H1 (cell line): ENCODE data around the gene GALK1. TPM values are rescaled to one million over a fixed set of nuclear protein-coding genes. Genes with fewer than 3 reads are reported as not detected.

Source experiments
- CTCF ChIA-PET: fragments of 300-600 bp; sonication (Branson Sonifier 250); formaldehyde crosslinking; loops from one replicate; lab custom pipeline; 2021; ENCODE audit not compliant: partially characterized antibody; lab: Charles Lee
- POLR2A ChIA-PET: fragments of 300-600 bp; sonication (Branson Sonifier 250); formaldehyde crosslinking; loops from one replicate; lab custom pipeline; 2021; ENCODE audit warnings: inconsistent platforms; ENCODE audit not compliant: partially characterized antibody; lab: Charles Lee
- DNase-seq, 2 experiments: peaks; one replicate each; pipeline versions ENCODE4 v3.0.0 to v3.0.0-alpha.2; 2010 to 2022; ENCODE audit warnings: low spot score in 2 of 2, low read depth in 1 of 2, mixed read lengths in 1 of 2
- FAIRE-seq: peaks from 2 replicates; lab custom pipeline; 2011; peaks lifted over from hg19 to GRCh38; lab: Jason Lieb, UNC
- H2AFZ ChIP-seq: 2 replicates; pipeline ENCODE4 v1.8.1; 2012; ENCODE audit warnings: low read length, inconsistent platforms
- H2AK5ac ChIP-seq: 2 replicates; pipeline ENCODE4 v1.6.1; 2013; ENCODE audit warnings: low read depth, low read length
- H2BK120ac ChIP-seq: replicated peaks from 2 replicates; pipeline ENCODE3; 2013; ENCODE audit warnings: low read depth, low read length, inconsistent platforms
- H2BK12ac ChIP-seq: 2 replicates; pipeline ENCODE4 v1.6.1; 2013; ENCODE audit warnings: low read depth, low read length
- H2BK15ac ChIP-seq: 2 replicates; pipeline ENCODE4 v1.6.1; 2013; ENCODE audit warnings: low read length
- H2BK20ac ChIP-seq: 2 replicates; pipeline ENCODE4 v1.6.1; 2013; ENCODE audit warnings: low read length
- H2BK5ac ChIP-seq: 2 replicates; pipeline ENCODE4 v1.6.1; 2013; ENCODE audit warnings: low read depth, low read length
- H3K14ac ChIP-seq: 2 replicates; pipeline ENCODE4 v1.6.1; 2013; ENCODE audit warnings: inconsistent platforms; ENCODE audit not compliant: insufficient read length
- H3K18ac ChIP-seq: 2 replicates; pipeline ENCODE4 v1.6.1; 2013; ENCODE audit warnings: low read length; ENCODE audit errors: extremely low read depth
- H3K23ac ChIP-seq: 2 replicates; pipeline ENCODE4 v1.6.1; 2013; ENCODE audit warnings: inconsistent platforms; ENCODE audit not compliant: insufficient read length
- H3K23me2 ChIP-seq: 2 replicates; pipeline ENCODE4 v1.6.1; 2013; ENCODE audit warnings: low read depth, low read length
- H3K27ac ChIP-seq: 2 replicates; pipeline ENCODE4 v1.6.1; 2011; ENCODE audit warnings: low read depth, low read length, inconsistent platforms
- H3K27me3 ChIP-seq, 4 experiments: replicated peaks in 1 of 4; 1 replicate in 1 of 4; 2 replicates in 3 of 4; pipeline versions ENCODE4 v1.6.1 to v1.8.1; 2011 to 2013; ENCODE audit warnings: low read length in 3 of 4, mild to moderate bottlenecking in 3 of 4, inconsistent platforms in 2 of 4, mixed read lengths in 2 of 4, moderate library complexity in 1 of 4; ENCODE audit not compliant: control insufficient read depth in 3 of 4, insufficient read depth in 3 of 4; ENCODE audit errors: extremely low read depth in 1 of 4
- H3K36me3 ChIP-seq, 4 experiments: 2 replicates each; pipeline versions ENCODE4 v1.6.1 to v1.8.1; 2011 to 2013; ENCODE audit warnings: mild to moderate bottlenecking in 4 of 4, low read length in 3 of 4, moderate library complexity in 2 of 4, control low read depth in 1 of 4, inconsistent platforms in 1 of 4; ENCODE audit not compliant: insufficient read depth in 4 of 4, control insufficient read depth in 2 of 4
- H3K4ac ChIP-seq: replicated peaks from 2 replicates; pipeline ENCODE3; 2013; ENCODE audit warnings: low read length, low read depth, mixed read lengths, inconsistent platforms; ENCODE audit not compliant: insufficient read length
- H3K4me1 ChIP-seq, 4 experiments: replicated peaks in 1 of 4; 1 replicate in 1 of 4; 2 replicates in 3 of 4; pipeline versions ENCODE4 v1.6.1 to v1.8.1; 2011 to 2013; ENCODE audit warnings: low read length in 3 of 4, inconsistent platforms in 2 of 4, mixed read lengths in 1 of 4; ENCODE audit not compliant: insufficient read depth in 4 of 4, control insufficient read depth in 3 of 4
- H3K4me2 ChIP-seq, 2 experiments: 2 replicates each; pipeline versions ENCODE4 v1.6.1 to v1.8.1; 2011 to 2013; ENCODE audit warnings: low read depth in 2 of 2, low read length in 2 of 2, control low read depth in 1 of 2, inconsistent platforms in 1 of 2, mild to moderate bottlenecking in 1 of 2; ENCODE audit not compliant: insufficient read depth in 1 of 2
- H3K4me3 ChIP-seq, 4 experiments: fragments of 200-600, 300-600 bp in 1 of 4; sonication (generic), shearing (Covaris generic), sonication (Bioruptor Twin) in 1 of 4; 2 replicates each; pipeline versions ENCODE4 v1.5.1 to v1.8.1; 2011 to 2016; ENCODE audit warnings: low read length in 4 of 4, low read depth in 3 of 4, control low read depth in 2 of 4, inconsistent platforms in 2 of 4, mild to moderate bottlenecking in 2 of 4, mixed read lengths in 1 of 4, moderate library complexity in 1 of 4; ENCODE audit not compliant: insufficient read depth in 2 of 4; ENCODE audit errors: extremely low read depth in 1 of 4
- H3K56ac ChIP-seq: replicated peaks from 2 replicates; pipeline ENCODE3; 2013; ENCODE audit warnings: low read depth, mild to moderate bottlenecking, mixed read lengths, low read length, inconsistent platforms; ENCODE audit not compliant: insufficient read length
- H3K79me1 ChIP-seq: 2 replicates; pipeline ENCODE4 v1.6.1; 2013; ENCODE audit warnings: low read depth, low read length, control low read depth
- H3K79me2 ChIP-seq, 2 experiments: 2 replicates each; pipeline versions ENCODE4 v1.6.1 to v1.8.1; 2012 to 2013; ENCODE audit warnings: low read length in 2 of 2, mild to moderate bottlenecking in 2 of 2, inconsistent platforms in 1 of 2; ENCODE audit not compliant: insufficient read depth in 2 of 2, control insufficient read depth in 1 of 2
- H3K9ac ChIP-seq, 4 experiments: replicated peaks in 1 of 4; 1 replicate in 1 of 4; 2 replicates in 3 of 4; pipeline versions ENCODE4 v1.6.1 to v1.8.1; 2011 to 2013; ENCODE audit warnings: low read depth in 3 of 4, low read length in 3 of 4, control low read depth in 2 of 4, mild to moderate bottlenecking in 2 of 4, moderate library complexity in 2 of 4, inconsistent platforms in 1 of 4; ENCODE audit errors: extremely low read depth in 1 of 4
- H3K9me3 ChIP-seq, 2 experiments: 2 replicates each; pipeline versions ENCODE4 v1.6.1 to v1.8.1; 2012 to 2013; ENCODE audit warnings: mild to moderate bottlenecking in 2 of 2, moderate library complexity in 2 of 2, control low read depth in 1 of 2, inconsistent platforms in 1 of 2, low read depth in 1 of 2, low read length in 1 of 2, mixed read lengths in 1 of 2; ENCODE audit not compliant: insufficient read depth in 2 of 2
- H4K20me1 ChIP-seq, 2 experiments: replicated peaks in 1 of 2; 2 replicates each; pipeline versions ENCODE3 to v1.8.1; 2011 to 2013; ENCODE audit warnings: inconsistent platforms in 2 of 2, low read length in 2 of 2, mild to moderate bottlenecking in 1 of 2; ENCODE audit not compliant: insufficient read depth in 2 of 2, control insufficient read depth in 1 of 2
- H4K5ac ChIP-seq: 2 replicates; pipeline ENCODE4 v1.6.1; 2013; ENCODE audit warnings: low read length, low read depth, mixed read lengths, inconsistent platforms; ENCODE audit not compliant: insufficient read length
- H4K8ac ChIP-seq: 2 replicates; pipeline ENCODE4 v1.8.0; 2013; ENCODE audit warnings: mild to moderate bottlenecking, moderate library complexity, low read length, inconsistent platforms; ENCODE audit not compliant: insufficient read depth; ENCODE audit errors: extremely low read depth
- H4K91ac ChIP-seq: replicated peaks from 2 replicates; pipeline ENCODE3; 2013; ENCODE audit warnings: low read length, mixed read lengths, inconsistent platforms; ENCODE audit not compliant: insufficient read length
- ATF2 ChIP-seq: IDR thresholded peaks from 2 replicates; pipeline ENCODE4 v1.6.1; 2012; ENCODE audit warnings: low read length, inconsistent platforms
- KDM4A ChIP-seq: IDR thresholded peaks from one replicate; pipeline ENCODE4 v1.7.1; 2012; ENCODE audit warnings: low read depth, mild to moderate bottlenecking, moderate library complexity, low read length, inconsistent platforms; ENCODE audit not compliant: severe bottlenecking
- WGBS, 2 experiments: shearing (Covaris generic) in 1 of 2; methylation state at CpG; one replicate each; pipeline versions ENCODE4 v1.1.6 to v1.1.7; 2013 to 2015; ENCODE audit warnings: low lambda C conversion rate in 2 of 2, mixed read lengths in 2 of 2, inconsistent platforms in 1 of 2, low coverage in 1 of 2, missing lambda C conversion rate in 1 of 2; ENCODE audit not compliant: insufficient replicate concordance in 2 of 2, insufficient coverage in 1 of 2, insufficient read length in 1 of 2; ENCODE audit errors: extremely low coverage in 1 of 2, missing lambda C conversion rate in 1 of 2; 5-methylcytosine and 5-hydroxymethylcytosine counted together
- polyA plus RNA-seq, 7 experiments: library from polyadenylated mRNA; depleted of rRNA in 3 of 7; stranded (reverse) in 5 of 7; unstranded in 2 of 7; fragments of >200 nt in 5 of 7; fragments of 200-250 nt in 2 of 7; gene quantifications; 1 replicate in 5 of 7; 2 replicates in 1 of 7; 4 replicates in 1 of 7; pipeline versions ENCODE4 v1.2.1 to v1.2.3, GENCODE V29; 2011 to 2013; ENCODE audit warnings: missing spikeins in 2 of 7, mixed read lengths in 2 of 7
- total RNA-seq: library from RNA; stranded (reverse); fragmentation: NEBNext Ultra II Directional; extraction: Animal tissue kit (Norgen Biotek cat#: 25700); gene quantifications from 2 replicates; pipeline ENCODE4 v1.2.1, GENCODE V29; 2021

GALK1 gene
- total and polyA plus RNA-seq, 2 of the 8 experiments (the other 6 are each of a cell fraction or from before 2014, with no cell fraction given), result 34.1 to 47.9 TPM

- H2AK5ac ChIP-seq, result no peak overlapping the region; the same call in 1 of the 2 replicates
- 28% methylated on average over 13 of the region's 33 CpGs; no CpG with 5 or more reads in 1 of the 2 experiments for WGBS, 2 experiments
- H2BK12ac ChIP-seq, result peak overlapping the region; percentile 9; the same call in 1 of the 2 replicates
- no peak overlapping the region for H3K14ac ChIP-seq
- H2AFZ ChIP-seq, result peak overlapping the region; percentile 73; the same call in 1 of the 2 replicates
- H3K4ac ChIP-seq, result no peak overlapping the region
- no peak overlapping the region; the same call in 1 of the 2 replicates for H2BK15ac ChIP-seq
- no peak overlapping the region for H2BK20ac ChIP-seq
- no peak overlapping the region for H2BK120ac ChIP-seq
- H3K9ac ChIP-seq, result 0 out of 7 replicates have a peak overlapping the region, but pooled peaks of 1 of the 4 experiments have one; percentile 5
- H3K27ac ChIP-seq, result no peak overlapping the region
- H4K5ac ChIP-seq, result no peak overlapping the region
- POLR2A ChIA-PET, result interaction anchor here (0.8 to 7.1 kb wide), 8 partner anchors 8 to 65 kb away, joined by 3 to 45 read pairs (median 6); partner anchors contain the start of gene RECQL5
- FAIRE-seq (no peak), DNase-seq (peak in 1 of 2 experiments; percentile 54)
- H3K23me2 ChIP-seq, result peaks cover 11% of the 10 kb centered on the region; the same call in 1 of the 2 replicates
- H3K18ac ChIP-seq, result peak overlapping the region; percentile 60; the same call in 1 of the 2 replicates
- H3K9me3 ChIP-seq, result no peaks in the 10 kb centered on the region
- peaks cover 4 to 30% (median 17%) of the 10 kb centered on the region in 4 experiments; a peak in 6 of 7 replicates for H3K27me3 ChIP-seq
- peaks cover 0 to 8% (median 4%) of the 10 kb centered on the region in 4 experiments; a peak in 3 of 7 replicates for H3K4me1 ChIP-seq
- CTCF ChIA-PET, result interaction anchor here (0.6 to 3.0 kb wide), 13 partner anchors 10 to 265 kb away, joined by 3 to 31 read pairs (median 7); no protein-coding TSS in a partner anchor
- H4K91ac ChIP-seq, result peak overlapping the region; percentile 53
- no peaks in the 10 kb centered on the region for H3K79me2 ChIP-seq
- no peaks in the 10 kb centered on the region for H3K36me3 ChIP-seq
- H3K79me1 ChIP-seq, result no peaks in the 10 kb centered on the region
- H3K56ac ChIP-seq, result no peak overlapping the region
- peak overlapping the region; percentile 70 to 86 for H3K4me2 ChIP-seq
- TF ChIP-seq ATF2 (no peak), KDM4A (peak; percentile 12)
- no peaks in the 10 kb centered on the region for H4K20me1 ChIP-seq
- H4K8ac ChIP-seq, result peak overlapping the region; percentile 35; the same call in 1 of the 2 replicates
- H2BK5ac ChIP-seq, result no peak overlapping the region
- peak overlapping the region; percentile 47 to 74 (median 50) for H3K4me3 ChIP-seq
- no peak overlapping the region for H3K23ac ChIP-seq
Observed at GRCh38 chr17:75721463-75722011, 43.5 kb downstream of the GALK1 start.
